GM18505 (cell line): ENCODE results near the gene KRTAP10-3.
"Not testable (repeated sequence)": the region's sequence is repeated elsewhere in the genome, so short reads cannot be mapped to it uniquely, and the experiment has no call there.

ENCODE experiments used
- ATAC-seq: cut with Tn5 transposase; IDR thresholded peaks from one replicate; pipeline ENCODE4 v1.9.1; 2021; ENCODE audit not compliant: unreplicated experiment
- POLR2A ChIP-seq: IDR thresholded peaks from 4 replicates; pipeline ENCODE4 v1.6.1; 2011; ENCODE audit warnings: borderline replicate concordance; ENCODE audit not compliant: insufficient read depth, insufficient read length; ENCODE audit errors: extremely low read depth

KRTAP10-3 gene

GRCh38 chr21:44551340-44551961 is 7.1 kb downstream of the KRTAP10-3 start, which contains the start of gene KRTAP10-2:
Gene KRTAP10-2, minus strand, starts transcription at chr21:44551505. Its CDS starts 47 bp downstream, at chr21:44551458.
- no peak for ATAC-seq
- TF ChIP-seq POLR2A, result no peak

- TF ChIP-seq POLR2A, result no peak
- no peak for ATAC-seq
These were observed 7.8 kb downstream of the KRTAP10-3 start for GRCh38 chr21:44550807-44551206.

- not testable (repeated sequence) for ATAC-seq
These were observed 8.3 kb downstream of the KRTAP10-3 start for GRCh38 chr21:44550285-44550684.

- TF ChIP-seq POLR2A, result no peak
- no peak for ATAC-seq
These were observed 8.9 kb downstream of the KRTAP10-3 start for GRCh38 chr21:44549525-44550211.

GRCh38 chr21:44548922-44549321 is 9.7 kb downstream of the KRTAP10-3 start:
- TF ChIP-seq POLR2A, result no peak
- no peak for ATAC-seq

GRCh38 chr21:44548381-44548780 is 10.2 kb downstream of the KRTAP10-3 start:
- ATAC-seq, result no peak
- no peak for TF ChIP-seq POLR2A

- no peak for ATAC-seq
- no peak for TF ChIP-seq POLR2A
These were observed 10.8 kb downstream of the KRTAP10-3 start for GRCh38 chr21:44547656-44548331.

- ATAC-seq, result no peak
- no peak for TF ChIP-seq POLR2A
These were observed 14.0 kb downstream of the KRTAP10-3 start for GRCh38 chr21:44544566-44544965.

- ATAC-seq, result no peak
- TF ChIP-seq POLR2A, result no peak
These were observed 15.9 kb downstream of the KRTAP10-3 start for GRCh38 chr21:44542716-44543115.

- ATAC-seq, result no peak
- no peak for TF ChIP-seq POLR2A
These were observed 17.8 kb downstream of the KRTAP10-3 start for GRCh38 chr21:44540741-44541288.

GRCh38 chr21:44539991-44540666 is 18.5 kb downstream of the KRTAP10-3 start, which contains the start of gene KRTAP10-1:
Gene KRTAP10-1, minus strand, starts transcription at chr21:44540195. Its CDS starts 45 bp downstream, at chr21:44540150.
- ATAC-seq, result no peak
- TF ChIP-seq POLR2A, result no peak

GRCh38 chr21:44539046-44539445 is 19.5 kb downstream of the KRTAP10-3 start:
- no peak for TF ChIP-seq POLR2A
- ATAC-seq, result no peak
